Liver (tissue), 9 donors: ENCODE measurements around the gene LRCOL1. TPM values are rescaled to one million over a fixed set of nuclear protein-coding genes. Genes with fewer than 3 reads are reported as not detected.

Experiments
- DNase-seq: peaks from one replicate; pipeline ENCODE4 v3.0.0-alpha.2; 2017; ENCODE audit warnings: low spot score
- H3K27ac ChIP-seq, 2 donors: one replicate each; pipeline ENCODE4 v1.7.0; 2013; ENCODE audit warnings: inconsistent platforms in 2 of 2, low read length in 2 of 2, control low read depth in 1 of 2, low read depth in 1 of 2, mild to moderate bottlenecking in 1 of 2
- H3K27me3 ChIP-seq, 4 donors: one replicate each; pipeline versions ENCODE4 v1.6.1 to v1.7.0; 2013; ENCODE audit warnings: low read length in 3 of 4, inconsistent platforms in 1 of 4, mild to moderate bottlenecking in 1 of 4, moderate library complexity in 1 of 4; ENCODE audit not compliant: control insufficient read depth in 4 of 4, insufficient read depth in 4 of 4
- H3K36me3 ChIP-seq, 4 donors: one replicate each; pipeline versions ENCODE4 v1.6.1 to v1.7.0; 2013; ENCODE audit warnings: low read length in 3 of 4, mild to moderate bottlenecking in 3 of 4, low read depth in 1 of 4, moderate library complexity in 1 of 4; ENCODE audit not compliant: control insufficient read depth in 4 of 4, insufficient read depth in 3 of 4
- H3K4me1 ChIP-seq, 4 donors: one replicate each; pipeline versions ENCODE4 v1.6.1 to v1.7.0; 2013; ENCODE audit warnings: low read length in 3 of 4, mild to moderate bottlenecking in 3 of 4, moderate library complexity in 1 of 4; ENCODE audit not compliant: control insufficient read depth in 4 of 4, insufficient read depth in 4 of 4
- H3K4me3 ChIP-seq, 3 donors: one replicate each; pipeline versions ENCODE4 v1.6.1 to v1.7.0; 2013; ENCODE audit warnings: low read length in 3 of 3, control low read depth in 1 of 3, low read depth in 1 of 3, mild to moderate bottlenecking in 1 of 3
- H3K9ac ChIP-seq, 2 donors: one replicate each; pipeline ENCODE4 v1.7.0; 2013; ENCODE audit warnings: low read length in 2 of 2, mild to moderate bottlenecking in 2 of 2, moderate library complexity in 2 of 2, control low read depth in 1 of 2, low read depth in 1 of 2
- H3K9me3 ChIP-seq, 4 donors: one replicate each; pipeline versions ENCODE4 v1.6.1 to v1.7.0; 2013; ENCODE audit warnings: low read length in 3 of 4; ENCODE audit not compliant: control insufficient read depth in 4 of 4
- ATF3 ChIP-seq: IDR thresholded peaks from 2 replicates; pipeline ENCODE4 v1.6.1; 2016; ENCODE audit warnings: antibody characterized with exemption
- CTCF ChIP-seq: fragments of 150-350 bp; IDR thresholded peaks from 2 replicates; pipeline ENCODE4 v1.5.1; 2017; ENCODE audit warnings: improper control_type of control experiment, low read depth, low read length; ENCODE audit not compliant: missing input control
- EGR1 ChIP-seq, 2 donors: IDR thresholded peaks; 2 replicates each; pipeline ENCODE4 v1.6.1; 2016 to 2018; ENCODE audit warnings: antibody characterized with exemption in 2 of 2, low read depth in 2 of 2
- FOXA1 ChIP-seq: IDR thresholded peaks from 2 replicates; pipeline ENCODE4 v1.6.1; 2016; ENCODE audit warnings: antibody characterized with exemption
- FOXA2 ChIP-seq: IDR thresholded peaks from 2 replicates; pipeline ENCODE4 v1.6.1; 2016; ENCODE audit warnings: antibody characterized with exemption
- GABPA ChIP-seq, 2 donors: IDR thresholded peaks in 1 of 2; conservative IDR thresholded peaks in 1 of 2; 2 replicates each; pipeline ENCODE4 v1.6.1; 2016; ENCODE audit warnings: antibody characterized with exemption in 2 of 2, mild to moderate bottlenecking in 1 of 2, moderate library complexity in 1 of 2
- HNF4A ChIP-seq, 2 donors: conservative IDR thresholded peaks; 2 replicates each; pipeline ENCODE4 v1.6.1; 2016; ENCODE audit warnings: antibody characterized with exemption in 2 of 2, mild to moderate bottlenecking in 2 of 2
- HNF4G ChIP-seq: IDR thresholded peaks from 2 replicates; pipeline ENCODE4 v1.6.1; 2016; ENCODE audit warnings: antibody characterized with exemption
- JUND ChIP-seq, 2 donors: IDR thresholded peaks; 2 replicates each; pipeline ENCODE4 v1.6.1; 2016; ENCODE audit warnings: antibody characterized with exemption in 2 of 2
- MAX ChIP-seq: IDR thresholded peaks from 2 replicates; pipeline ENCODE4 v1.6.1; 2016; ENCODE audit warnings: antibody characterized with exemption
- NR2F2 ChIP-seq: IDR thresholded peaks from 2 replicates; pipeline ENCODE4 v1.6.1; 2016; ENCODE audit warnings: antibody characterized with exemption
- RAD21 ChIP-seq, 2 donors: IDR thresholded peaks; 2 replicates each; pipeline ENCODE4 v1.6.1; 2016; ENCODE audit warnings: antibody characterized with exemption in 2 of 2, mild to moderate bottlenecking in 2 of 2
- REST ChIP-seq: IDR thresholded peaks from 2 replicates; pipeline ENCODE4 v1.6.1; 2016; ENCODE audit warnings: antibody characterized with exemption, mild to moderate bottlenecking
- RXRA ChIP-seq, 2 donors: IDR thresholded peaks; 2 replicates each; pipeline ENCODE4 v1.6.1; 2017 to 2018; ENCODE audit warnings: antibody characterized with exemption in 2 of 2, mild to moderate bottlenecking in 1 of 2
- SP1 ChIP-seq: IDR thresholded peaks from 2 replicates; pipeline ENCODE4 v1.6.1; 2018; ENCODE audit warnings: antibody characterized with exemption, mild to moderate bottlenecking
- YY1 ChIP-seq: IDR thresholded peaks from 2 replicates; pipeline ENCODE4 v1.6.1; 2016; ENCODE audit warnings: antibody characterized with exemption, mild to moderate bottlenecking
- ZBTB33 ChIP-seq: IDR thresholded peaks from 2 replicates; pipeline ENCODE4 v1.6.1; 2016; ENCODE audit warnings: antibody characterized with exemption
- WGBS: extraction: QIAGEN DNeasy Blood & Tissue Kit; methylation state at CpG from one replicate; pipeline ENCODE4 v1.1.7; 2013; 5-methylcytosine and 5-hydroxymethylcytosine counted together
- polyA plus RNA-seq, 2 donors: library from polyadenylated mRNA; stranded (reverse) in 1 of 2; unstranded in 1 of 2; fragments of 200-250 nt in 1 of 2; fragments of >200 nt in 1 of 2; fragmentation: Nextera tagmentation in 1 of 2; extraction: Ambion mirVana in 1 of 2; gene quantifications; one replicate each; pipeline versions ENCODE4 v1.2.1 to v1.2.3, GENCODE V29; 2013 to 2015
- total RNA-seq, 2 donors: library from RNA; depleted of rRNA; stranded (reverse); fragments of >200 nt; gene quantifications; one replicate each; pipeline ENCODE4 v1.2.3, GENCODE V29; 2014
- donor health status: healthy.
- donor health status: healthy.
- donor health status: healthy.
- donor health status: healthy.
- donor health status: healthy.

LRCOL1 gene
- total and polyA plus RNA-seq, 4 donors: 2.6 to 40.7 (median 5.9) TPM; not detected in 1

- Histone ChIP-seq H3K9me3 (no peaks in the 10 kb centered on the region), H3K4me3 (no peak overlapping the region), H3K9ac (no peak overlapping the region), H3K4me1 (no peaks in the 10 kb centered on the region), H3K27ac (no peak overlapping the region), H3K36me3 (peaks cover 4 to 42% (median 8%) of the 10 kb centered on the region in 4 donors), H3K27me3 (no peaks in the 10 kb centered on the region)
- WGBS: 95% methylated on average over 12 of the region's 12 CpGs
- TF ChIP-seq RAD21 (IDR thresholded peaks at IDR 0.05) (no peak), ATF3 (no peak), REST (no peak), FOXA2 (no peak), GABPA (IDR thresholded peaks at IDR 0.05 in 1 of 2, conservative IDR thresholded peaks at IDR 0.05 in 1 of 2) (no peak), ZBTB33 (no peak), CTCF (no peak), JUND (IDR thresholded peaks at IDR 0.05) (no peak), YY1 (no peak), FOXA1 (no peak), HNF4G (no peak), EGR1 (IDR thresholded peaks at IDR 0.05; ENCODE audit: low read depth in 2 of 2) (no peak), RXRA (IDR thresholded peaks at IDR 0.05) (no peak), NR2F2 (no peak), HNF4A (conservative IDR thresholded peaks at IDR 0.05) (no peak)
- no peak for DNase-seq
Observed at GRCh38 chr12:132580701-132581292, 29.6 kb downstream of the LRCOL1 start.

GRCh38 chr12:132579744-132580143, 30.6 kb downstream of the LRCOL1 start:
- Histone ChIP-seq H3K27ac (no peak overlapping the region), H3K9me3 (no peaks in the 10 kb centered on the region), H3K27me3 (no peaks in the 10 kb centered on the region), H3K9ac (no peak overlapping the region), H3K36me3 (peaks cover 6 to 45% (median 9%) of the 10 kb centered on the region in 4 donors), H3K4me1 (no peaks in the 10 kb centered on the region), H3K4me3 (no peak overlapping the region)
- WGBS: 93% methylated on average over 12 of the region's 12 CpGs
- DNase-seq: no peak
- no peak for TF ChIP-seq ATF3
- TF ChIP-seq CTCF: no peak
- no peak for TF ChIP-seq JUND (IDR thresholded peaks at IDR 0.05)
- TF ChIP-seq YY1: no peak
- no peak for TF ChIP-seq FOXA1
- no peak for TF ChIP-seq FOXA2
- TF ChIP-seq SP1: no peak
- no peak for TF ChIP-seq REST
- TF ChIP-seq RXRA (IDR thresholded peaks at IDR 0.05): no peak
- TF ChIP-seq MAX: no peak
- no peak for TF ChIP-seq NR2F2
